ENCODE measurements around the gene SRP68. TPM values are rescaled to one million over a fixed set of nuclear protein-coding genes. Genes with fewer than 3 reads are reported as not detected.
A peak's percentile ranks its signal among the peaks of the same experiment; 100 is the strongest.

SRP68 gene
- total RNA-seq, 2 experiments from 2014 or later = 106 to 108 TPM

GRCh38 chr17:76087531-76087930, 15.2 kb upstream of the SRP68 start:
- ChIA-PET POLR2A (no interaction called here), CTCF (no interaction called here)
- H3K4me1 ChIP-seq (ENCODE audit: insufficient read depth, low read length) = peaks cover 12% of the 10 kb centered on the region
- no peak for ATAC-seq (ENCODE audit: poor library complexity)
- peaks cover 98% of the 10 kb centered on the region for H3K36me3 ChIP-seq (ENCODE audit: insufficient read depth, low read length)
- Mint-ChIP-seq H3K27ac (no peak overlapping the region), H3K27me3 (no peaks in the 10 kb centered on the region), H3K36me3 (ENCODE audit: low read depth) (peaks cover 78% of the 10 kb centered on the region), H3K4me1 (ENCODE audit: low read depth) (peaks cover 5% of the 10 kb centered on the region), H3K9me3 (no peaks in the 10 kb centered on the region), H3K4me3 (no peak overlapping the region)
- no peak for DNase-seq
- H3K27me3 ChIP-seq (ENCODE audit: control insufficient read depth in 1 of 2, insufficient read depth in 2 of 2, low read length in 2 of 2) = no peaks in the 10 kb centered on the region
- H3K9me3 ChIP-seq (ENCODE audit: control insufficient read depth in 1 of 2, insufficient read depth in 1 of 2, low read length in 2 of 2) = no peaks in the 10 kb centered on the region
- no peak overlapping the region for H3K27ac ChIP-seq (ENCODE audit: low read depth in 1 of 2, low read length in 2 of 2)
- TF ChIP-seq CTCF (IDR thresholded peaks at IDR 0.05) = no peak
- no peak overlapping the region for H3K4me3 ChIP-seq (ENCODE audit: low read length)
- intact Hi-C loops (cut with DNase I, micrococcal nuclease) = no loop called here

- intact Hi-C loops (cut with DNase I, micrococcal nuclease) = no loop called here
- peaks cover 67% of the 10 kb centered on the region for H3K36me3 Mint-ChIP-seq (ENCODE audit: low read depth)
- POLR2A ChIA-PET = no interaction called here
- no peak overlapping the region for H3K4me3 ChIP-seq (ENCODE audit: low read length)
- peaks cover 5% of the 10 kb centered on the region for H3K4me1 ChIP-seq (ENCODE audit: insufficient read depth, low read length)
- no peaks in the 10 kb centered on the region for H3K9me3 Mint-ChIP-seq
- no peaks in the 10 kb centered on the region for H3K27me3 Mint-ChIP-seq
- ATAC-seq (ENCODE audit: poor library complexity) = no peak
- no peak for TF ChIP-seq CTCF (IDR thresholded peaks at IDR 0.05)
- H3K27me3 ChIP-seq (ENCODE audit: control insufficient read depth in 1 of 2, insufficient read depth in 2 of 2, low read length in 2 of 2) = no peaks in the 10 kb centered on the region
- no peak for DNase-seq
- no peak overlapping the region for H3K27ac Mint-ChIP-seq
- CTCF ChIA-PET = no interaction called here
- no peak overlapping the region for H3K4me3 Mint-ChIP-seq
- peaks cover 89% of the 10 kb centered on the region for H3K36me3 ChIP-seq (ENCODE audit: insufficient read depth, low read length)
- H3K27ac ChIP-seq (ENCODE audit: low read depth in 1 of 2, low read length in 2 of 2) = no peak overlapping the region
- H3K9me3 ChIP-seq (ENCODE audit: control insufficient read depth in 1 of 2, insufficient read depth in 1 of 2, low read length in 2 of 2) = no peaks in the 10 kb centered on the region
- no peaks in the 10 kb centered on the region for H3K4me1 Mint-ChIP-seq (ENCODE audit: low read depth)
These were observed 14.1 kb upstream of the SRP68 start for GRCh38 chr17:76086384-76086783.

- Mint-ChIP-seq H3K4me1 (ENCODE audit: low read depth) (no peaks in the 10 kb centered on the region), H3K36me3 (ENCODE audit: low read depth) (peaks cover 62% of the 10 kb centered on the region), H3K4me3 (no peak overlapping the region), H3K27ac (no peak overlapping the region), H3K27me3 (no peaks in the 10 kb centered on the region), H3K9me3 (no peaks in the 10 kb centered on the region)
- DNase-seq = peak in 1 of 14 experiments; percentile 8
- intact Hi-C loops (cut with DNase I, micrococcal nuclease) = no loop called here
- H3K9me3 ChIP-seq (ENCODE audit: control insufficient read depth in 1 of 2, insufficient read depth in 1 of 2, low read length in 2 of 2) = no peaks in the 10 kb centered on the region
- H3K4me1 ChIP-seq (ENCODE audit: insufficient read depth, low read length) = peaks cover under 1% of the 10 kb centered on the region
- ATAC-seq (ENCODE audit: poor library complexity) = no peak
- POLR2A ChIA-PET = no interaction called here
- TF ChIP-seq CTCF (IDR thresholded peaks at IDR 0.05) = no peak
- peaks cover 84% of the 10 kb centered on the region for H3K36me3 ChIP-seq (ENCODE audit: insufficient read depth, low read length)
- no peaks in the 10 kb centered on the region for H3K27me3 ChIP-seq (ENCODE audit: control insufficient read depth in 1 of 2, insufficient read depth in 2 of 2, low read length in 2 of 2)
- peak overlapping the region in 1 of 2 donors; percentile 2 for H3K27ac ChIP-seq (ENCODE audit: low read depth in 1 of 2, low read length in 2 of 2)
- H3K4me3 ChIP-seq (ENCODE audit: low read length) = no peak overlapping the region
- CTCF ChIA-PET = no interaction called here
These were observed 13.5 kb upstream of the SRP68 start for GRCh38 chr17:76085731-76086366.
